ENCODE data around the gene KRT13. TPM values are rescaled to one million over a fixed set of nuclear protein-coding genes. Genes with fewer than 3 reads are reported as not detected.

The KRT13 gene
- total RNA-seq, 1 donor = 0.73 TPM

DNA sequence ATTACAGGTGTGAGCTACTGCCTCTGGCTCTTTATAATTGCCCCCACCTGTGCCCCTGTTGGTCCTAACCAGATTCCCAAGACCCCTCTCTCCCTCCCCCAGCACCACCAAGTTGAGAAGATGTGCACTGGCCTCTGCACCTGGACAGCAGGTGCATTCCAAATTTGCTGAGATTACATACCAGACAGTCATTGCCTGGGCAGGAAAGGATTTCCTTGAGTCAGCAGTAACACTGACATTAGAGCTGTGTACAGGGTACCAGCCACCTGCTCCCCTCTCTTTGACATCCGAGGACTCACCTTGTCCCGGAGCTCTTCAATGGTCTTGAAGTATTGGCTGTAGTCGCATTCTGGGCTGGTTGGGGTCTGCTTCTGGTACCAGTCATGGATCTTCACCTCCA, 12.6 kb upstream of the KRT13 start:
- no peaks in the 10 kb centered on the region for H3K9me3 ChIP-seq (ENCODE audit: low read depth, low read length)

DNA sequence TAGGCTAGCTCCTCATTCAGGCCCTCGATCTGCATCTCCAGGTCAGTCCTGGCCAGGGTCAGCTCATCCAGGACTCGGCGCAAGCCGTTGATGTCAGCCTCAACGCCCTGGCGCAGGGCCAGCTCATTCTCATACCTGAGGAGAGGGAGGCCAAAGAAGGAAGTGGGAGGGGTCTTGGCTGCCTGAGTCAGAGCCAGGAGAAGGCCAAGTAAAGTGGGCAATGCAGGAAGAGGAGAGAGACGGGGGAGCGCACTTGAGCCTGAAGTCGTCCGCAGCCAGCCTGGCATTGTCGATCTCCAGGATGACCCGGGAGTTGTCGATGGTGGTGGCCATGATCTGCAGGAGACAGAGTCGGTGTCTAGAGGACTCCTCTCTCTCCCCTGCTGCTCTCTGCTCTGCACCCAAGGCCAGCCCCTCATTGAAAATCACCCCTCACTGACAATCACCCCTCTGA, 11.4 kb upstream of the KRT13 start:
- Histone ChIP-seq H3K27me3 (ENCODE audit: insufficient read depth, low read length) (no peaks in the 10 kb centered on the region), H3K4me3 (ENCODE audit: low read length) (no peak overlapping the region), H3K4me1 (ENCODE audit: insufficient read depth, low read length) (peaks cover 21% of the 10 kb centered on the region), H3K9me3 (ENCODE audit: low read depth, low read length) (no peaks in the 10 kb centered on the region)

More for the DNA sequence above, 12.6 kb upstream of the KRT13 start:
- H3K4me1 ChIP-seq (ENCODE audit: insufficient read depth, low read length) = peaks cover 11% of the 10 kb centered on the region
- H3K27me3 ChIP-seq (ENCODE audit: insufficient read depth, low read length) = no peaks in the 10 kb centered on the region
- H3K4me3 ChIP-seq (ENCODE audit: low read length) = no peak overlapping the region

DNA sequence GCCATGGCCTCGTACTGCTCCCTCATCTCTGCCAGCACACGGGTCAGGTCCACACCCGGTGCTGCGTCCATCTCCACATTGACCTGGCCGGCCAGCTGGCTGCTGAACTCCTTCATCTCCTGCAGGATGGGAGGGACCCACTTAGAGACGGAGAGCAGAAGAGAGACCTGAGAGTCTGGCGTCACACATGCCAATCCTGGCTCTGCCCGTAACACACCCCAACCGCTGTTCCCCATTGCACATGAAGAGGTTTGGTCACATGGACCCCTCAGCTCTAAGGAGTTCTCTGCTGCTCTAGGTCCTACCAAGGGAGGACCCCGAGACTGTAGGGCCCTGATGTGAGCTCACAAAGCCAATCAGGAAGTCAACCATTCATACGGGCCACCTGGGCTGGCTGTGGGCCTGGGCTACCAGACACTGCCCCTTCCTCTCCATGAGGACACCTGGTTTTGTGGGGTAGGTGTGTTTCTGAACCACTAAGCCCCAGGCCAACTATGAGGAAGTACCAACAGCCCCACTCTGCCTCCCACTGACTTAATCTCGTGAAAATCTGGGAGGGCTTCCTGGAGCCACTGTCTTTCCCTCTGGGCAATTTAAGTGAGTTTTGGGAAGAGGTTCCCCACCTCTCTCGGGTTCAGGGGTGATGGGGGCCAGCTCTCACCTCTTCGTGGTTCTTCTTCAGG, 10.9 kb upstream of the KRT13 start:
- Histone ChIP-seq H3K9me3 (ENCODE audit: low read depth, low read length) (no peaks in the 10 kb centered on the region), H3K27me3 (ENCODE audit: insufficient read depth, low read length) (no peaks in the 10 kb centered on the region), H3K4me1 (ENCODE audit: insufficient read depth, low read length) (peaks cover 16% of the 10 kb centered on the region), H3K4me3 (ENCODE audit: low read length) (no peak overlapping the region)

DNA sequence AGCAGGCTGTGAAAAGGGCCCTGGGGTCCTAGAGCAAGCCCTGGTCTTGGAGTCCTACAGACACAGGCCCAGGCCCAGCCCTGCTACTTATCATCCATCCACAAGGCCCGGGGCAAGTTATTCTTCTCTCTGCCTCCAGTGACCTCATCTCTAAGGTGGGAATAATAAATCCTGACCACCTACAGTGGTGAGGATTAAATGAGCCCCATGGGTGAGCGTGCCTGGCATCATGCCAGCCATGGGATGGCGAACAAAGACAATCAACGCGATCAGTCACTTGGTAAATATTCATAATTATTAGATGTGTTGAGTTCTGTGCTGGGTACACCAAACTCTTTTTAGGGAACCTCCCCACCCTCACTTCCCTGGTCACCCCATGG, 7.7 kb upstream of the KRT13 start:
- H3K9me3 ChIP-seq (ENCODE audit: low read depth, low read length) = no peaks in the 10 kb centered on the region
- no peaks in the 10 kb centered on the region for H3K27me3 ChIP-seq (ENCODE audit: insufficient read depth, low read length)
- peaks cover 16% of the 10 kb centered on the region for H3K4me1 ChIP-seq (ENCODE audit: insufficient read depth, low read length)
- no peak overlapping the region for H3K4me3 ChIP-seq (ENCODE audit: low read length)

DNA sequence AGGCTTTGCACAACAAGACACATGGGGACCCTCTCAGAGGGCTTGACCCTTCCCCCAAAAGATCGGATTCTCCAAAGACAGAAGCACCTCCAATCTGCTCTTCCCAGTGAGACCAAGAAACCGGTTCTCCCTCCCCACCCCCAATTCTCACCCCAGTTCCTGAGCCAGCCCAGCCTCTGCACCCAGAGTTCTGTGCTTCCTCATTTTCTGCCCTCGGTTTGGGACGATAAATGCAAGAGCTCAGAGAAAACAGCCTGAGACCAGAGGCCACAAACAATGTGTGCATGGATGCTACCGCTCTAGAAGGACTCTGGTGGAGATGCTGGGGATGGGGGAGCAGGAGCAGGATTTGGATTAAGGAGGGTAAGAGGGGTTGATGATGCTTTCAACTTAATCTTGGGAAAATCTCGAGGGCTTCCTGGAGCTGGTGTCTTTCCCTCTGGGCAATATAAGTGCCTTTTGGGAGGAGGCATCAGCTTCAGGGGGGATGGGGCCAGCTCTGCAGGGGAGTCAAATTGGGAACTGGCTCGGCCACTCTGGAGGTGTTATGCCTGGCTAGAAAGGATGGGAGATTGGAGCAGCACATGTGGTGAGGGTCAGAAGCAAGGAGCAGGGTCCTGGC, 7.2 kb upstream of the KRT13 start:
- H3K27me3 ChIP-seq (ENCODE audit: insufficient read depth, low read length) = no peaks in the 10 kb centered on the region
- no peak overlapping the region for H3K4me3 ChIP-seq (ENCODE audit: low read length)
- peaks cover 16% of the 10 kb centered on the region for H3K4me1 ChIP-seq (ENCODE audit: insufficient read depth, low read length)
- H3K9me3 ChIP-seq (ENCODE audit: low read depth, low read length) = no peaks in the 10 kb centered on the region

DNA sequence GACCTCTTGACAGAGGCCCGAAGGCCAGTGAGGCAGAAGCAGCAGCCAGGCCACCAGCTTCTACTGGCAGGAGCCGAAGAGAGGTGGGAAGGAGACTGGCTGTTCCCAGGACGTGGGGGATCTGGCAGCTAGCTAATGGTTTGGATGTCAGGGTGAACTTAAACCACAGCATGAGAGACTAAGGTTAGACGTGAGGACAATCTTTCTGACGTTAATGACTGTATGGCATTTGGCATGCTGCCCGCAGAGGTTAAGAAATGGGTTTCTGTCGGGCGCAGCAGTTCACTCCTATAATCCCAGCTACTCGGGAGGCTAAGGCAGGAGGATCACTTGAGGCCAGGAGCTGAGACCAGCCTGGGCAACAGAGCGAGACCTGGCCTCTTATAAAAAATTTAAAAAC, 6.3 kb upstream of the KRT13 start:
- Histone ChIP-seq H3K27me3 (ENCODE audit: insufficient read depth, low read length) (no peaks in the 10 kb centered on the region), H3K9me3 (ENCODE audit: low read depth, low read length) (no peaks in the 10 kb centered on the region), H3K4me1 (ENCODE audit: insufficient read depth, low read length) (peaks cover 16% of the 10 kb centered on the region), H3K4me3 (ENCODE audit: low read length) (no peak overlapping the region)

DNA sequence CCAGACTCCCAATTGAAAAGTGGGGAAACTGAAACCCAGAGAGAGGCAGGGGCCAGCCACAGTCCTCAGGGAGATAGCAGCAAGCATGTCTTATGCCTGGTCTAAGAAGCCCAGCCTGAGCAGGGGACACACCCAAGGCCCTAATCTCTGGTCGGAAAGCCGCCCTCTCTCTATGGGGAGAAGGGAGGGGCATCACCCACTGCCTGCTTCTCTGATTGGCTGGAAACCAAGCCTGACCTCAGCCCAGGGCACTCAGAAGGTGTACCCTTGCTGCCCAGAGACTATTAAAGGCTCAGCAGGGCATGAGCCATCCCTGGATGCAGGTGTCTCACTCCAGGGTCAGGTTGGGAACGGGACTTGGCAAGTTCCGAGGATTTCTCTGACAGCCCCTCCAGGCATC, 5.7 kb upstream of the KRT13 start:
- H3K9me3 ChIP-seq (ENCODE audit: low read depth, low read length) = no peaks in the 10 kb centered on the region
- H3K4me1 ChIP-seq (ENCODE audit: insufficient read depth, low read length) = peaks cover 16% of the 10 kb centered on the region
- H3K27me3 ChIP-seq (ENCODE audit: insufficient read depth, low read length) = no peaks in the 10 kb centered on the region
- H3K4me3 ChIP-seq (ENCODE audit: low read length) = no peak overlapping the region

DNA sequence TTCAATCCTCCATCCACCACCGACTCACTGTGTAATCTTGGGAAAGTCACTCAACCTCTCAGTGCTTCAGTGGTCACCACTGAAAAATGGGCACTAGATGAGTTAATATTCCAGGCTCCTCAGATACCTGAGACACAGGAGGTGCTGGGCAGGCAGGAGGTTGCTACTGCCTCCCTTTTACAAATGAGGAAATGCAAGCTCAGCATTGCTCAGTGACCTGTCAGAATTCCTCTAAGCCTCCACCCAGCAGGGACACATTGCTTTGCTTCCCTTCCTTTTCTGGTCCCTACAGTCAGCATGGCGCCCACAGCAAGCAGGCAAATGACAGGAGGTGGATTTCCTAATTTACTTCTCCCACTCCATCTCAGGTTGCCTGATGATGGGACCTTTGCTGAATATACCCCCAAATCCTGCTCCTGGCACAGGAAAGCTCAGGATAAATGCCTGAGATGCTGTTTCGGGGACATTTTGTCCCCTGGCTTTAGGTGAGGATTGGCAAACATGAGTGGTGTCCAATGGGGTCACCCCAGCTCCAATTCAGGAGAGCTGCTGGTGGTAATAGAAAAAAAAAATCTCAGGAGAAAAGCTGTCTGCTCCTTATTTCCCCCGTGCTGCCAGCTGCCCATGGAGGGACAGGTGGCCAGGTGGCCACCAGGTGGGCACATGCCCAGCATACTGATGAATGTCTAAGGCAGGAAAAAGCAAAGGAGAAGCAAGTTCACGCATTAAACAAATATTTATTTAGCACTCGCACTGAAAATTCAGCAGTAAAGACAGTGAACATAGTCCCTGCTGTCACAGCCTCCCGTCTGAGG, 5.0 kb upstream of the KRT13 start:
- Histone ChIP-seq H3K4me1 (ENCODE audit: insufficient read depth, low read length) (peaks cover 16% of the 10 kb centered on the region), H3K9me3 (ENCODE audit: low read depth, low read length) (no peaks in the 10 kb centered on the region), H3K4me3 (ENCODE audit: low read length) (no peak overlapping the region), H3K27me3 (ENCODE audit: insufficient read depth, low read length) (no peaks in the 10 kb centered on the region)

DNA sequence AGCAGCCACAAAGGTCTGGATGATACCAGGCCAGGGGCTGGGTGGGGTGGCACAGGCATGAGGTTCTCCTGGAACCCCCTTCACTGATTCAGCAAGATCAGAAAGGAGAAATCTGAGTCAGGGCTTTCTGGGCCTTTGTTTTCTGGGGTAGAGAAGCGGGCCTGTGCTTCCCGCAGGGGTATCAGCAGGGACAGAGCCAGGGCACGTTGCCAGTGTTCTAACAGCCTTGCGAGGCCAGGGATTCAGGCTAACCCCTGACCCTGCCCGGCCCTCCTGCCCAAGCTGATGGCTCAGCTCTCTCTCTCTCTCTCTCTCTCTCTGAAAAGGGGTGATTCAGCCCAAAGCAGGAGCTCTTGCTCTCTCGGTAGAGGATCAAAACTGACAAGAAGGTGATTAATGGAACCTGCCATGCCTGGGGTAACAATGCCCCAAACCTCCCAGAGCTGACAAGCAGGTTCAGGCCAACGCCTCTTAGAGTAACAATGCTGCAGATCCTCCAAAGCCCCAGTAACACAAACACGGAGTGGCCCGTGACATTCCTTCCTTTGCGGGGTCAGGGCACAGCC, 2.0 kb upstream of the KRT13 start:
- no peaks in the 10 kb centered on the region for H3K27me3 ChIP-seq (ENCODE audit: insufficient read depth, low read length)
- no peak overlapping the region for H3K4me3 ChIP-seq (ENCODE audit: low read length)
- H3K4me1 ChIP-seq (ENCODE audit: insufficient read depth, low read length) = peaks cover 4% of the 10 kb centered on the region
- no peaks in the 10 kb centered on the region for H3K9me3 ChIP-seq (ENCODE audit: low read depth, low read length)

DNA sequence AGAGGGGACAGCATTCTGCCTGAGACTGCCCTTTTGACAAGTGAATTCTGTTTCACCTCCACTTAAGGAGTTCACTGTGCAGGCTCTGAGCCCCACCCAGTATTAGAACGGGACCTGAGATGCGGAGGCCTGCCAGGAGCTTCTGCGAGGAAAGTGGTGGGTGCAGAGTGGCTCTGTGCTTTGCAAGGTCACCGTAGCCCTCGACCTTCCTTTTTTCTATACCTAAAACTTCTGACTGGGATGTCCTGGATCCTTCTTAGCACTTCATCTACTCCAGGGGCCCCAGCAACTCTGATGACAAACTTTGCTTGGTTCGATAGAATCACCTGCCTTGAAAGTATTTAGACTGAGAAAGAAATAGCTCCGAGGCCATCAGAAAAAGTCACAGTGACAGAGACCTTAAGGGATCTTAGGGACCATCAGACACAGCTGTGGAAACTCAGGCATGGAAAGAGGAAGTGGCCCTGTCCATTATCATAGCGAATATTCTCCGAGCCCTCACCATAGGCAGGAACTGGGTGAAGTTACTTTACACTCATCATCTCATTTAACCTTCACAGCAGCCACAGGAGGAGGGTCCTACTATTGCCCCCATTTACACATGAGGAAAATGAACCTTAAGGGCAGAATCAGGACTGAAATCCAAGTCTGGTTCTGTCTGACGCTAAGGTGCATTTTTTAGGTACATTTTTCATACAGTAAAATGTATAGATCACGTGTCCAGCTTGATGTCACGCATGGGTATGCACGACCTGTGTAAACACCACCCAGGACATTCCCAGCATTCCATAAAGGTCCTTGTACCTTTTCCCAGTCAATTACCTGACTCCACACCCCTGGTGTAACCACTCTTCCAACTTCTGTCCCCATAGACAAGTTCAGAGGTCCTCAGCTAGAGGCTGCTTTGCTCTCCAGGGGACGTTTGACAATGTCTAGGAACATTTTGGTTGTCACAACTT, 676 bp upstream of the KRT13 start:
- H3K9me3 ChIP-seq (ENCODE audit: low read depth, low read length) = no peaks in the 10 kb centered on the region
- H3K4me1 ChIP-seq (ENCODE audit: insufficient read depth, low read length) = no peaks in the 10 kb centered on the region
- no peaks in the 10 kb centered on the region for H3K27me3 ChIP-seq (ENCODE audit: insufficient read depth, low read length)
- no peak overlapping the region for H3K4me3 ChIP-seq (ENCODE audit: low read length)

DNA sequence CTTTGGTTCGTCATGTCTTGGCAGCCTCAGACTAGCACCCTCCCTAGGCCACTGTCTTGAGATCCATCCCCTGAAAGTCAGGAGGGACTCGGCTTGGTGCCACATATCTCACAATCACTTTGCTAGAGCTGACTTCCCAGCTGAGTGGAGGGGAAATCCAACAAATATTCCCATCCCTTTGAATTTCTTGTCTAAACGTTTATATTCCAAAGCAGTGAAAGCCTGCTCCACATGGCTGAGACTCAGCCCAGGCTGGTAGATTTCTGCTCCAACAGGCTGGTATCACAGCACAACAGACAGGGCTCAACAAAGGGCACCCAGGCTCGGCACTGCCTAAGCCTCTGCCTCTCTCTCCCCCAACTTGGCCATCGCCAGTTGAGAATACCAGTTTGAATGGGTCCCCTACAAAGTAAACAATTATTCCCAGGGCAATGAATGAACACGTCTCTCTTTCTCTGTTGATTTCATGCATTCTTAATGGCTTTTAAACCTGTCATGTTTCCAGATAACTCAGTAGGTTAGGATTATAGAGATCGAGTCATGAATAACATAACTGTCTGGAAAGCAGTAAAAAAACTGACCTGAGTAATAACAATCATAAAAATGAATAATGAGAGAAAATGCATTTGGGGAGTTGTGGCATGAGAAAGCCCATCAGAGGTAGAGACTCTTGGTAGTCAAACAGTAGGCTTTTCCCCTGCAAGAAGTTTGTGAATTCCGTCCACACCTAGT, 1.0 kb downstream of the KRT13 start:
- Histone ChIP-seq H3K4me1 (ENCODE audit: insufficient read depth, low read length) (peaks cover 14% of the 10 kb centered on the region), H3K27me3 (ENCODE audit: insufficient read depth, low read length) (no peaks in the 10 kb centered on the region), H3K9me3 (ENCODE audit: low read depth, low read length) (no peaks in the 10 kb centered on the region), H3K4me3 (ENCODE audit: low read length) (no peak overlapping the region)

DNA sequence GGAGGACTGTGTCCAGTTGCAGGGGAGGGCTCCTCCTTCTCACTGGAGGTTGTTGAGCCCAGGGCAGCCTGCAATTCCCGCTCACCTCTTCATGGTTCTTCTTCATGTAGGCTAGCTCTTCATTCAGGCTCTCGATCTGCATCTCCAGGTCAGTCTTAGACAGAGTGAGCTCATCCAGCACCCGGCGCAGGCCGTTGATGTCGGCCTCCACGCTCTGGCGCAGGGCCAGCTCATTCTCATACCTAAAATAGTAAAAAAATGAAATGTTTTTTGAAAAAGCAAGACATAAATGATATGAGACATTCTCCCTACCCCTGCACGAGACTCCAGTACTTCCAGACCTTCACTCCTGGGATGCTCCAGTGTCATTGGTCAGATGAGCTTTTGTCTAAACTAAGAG, 2.2 kb downstream of the KRT13 start:
- Histone ChIP-seq H3K4me3 (ENCODE audit: low read length) (no peak overlapping the region), H3K27me3 (ENCODE audit: insufficient read depth, low read length) (no peaks in the 10 kb centered on the region), H3K9me3 (ENCODE audit: low read depth, low read length) (no peaks in the 10 kb centered on the region), H3K4me1 (ENCODE audit: insufficient read depth, low read length) (peaks cover 26% of the 10 kb centered on the region)

DNA sequence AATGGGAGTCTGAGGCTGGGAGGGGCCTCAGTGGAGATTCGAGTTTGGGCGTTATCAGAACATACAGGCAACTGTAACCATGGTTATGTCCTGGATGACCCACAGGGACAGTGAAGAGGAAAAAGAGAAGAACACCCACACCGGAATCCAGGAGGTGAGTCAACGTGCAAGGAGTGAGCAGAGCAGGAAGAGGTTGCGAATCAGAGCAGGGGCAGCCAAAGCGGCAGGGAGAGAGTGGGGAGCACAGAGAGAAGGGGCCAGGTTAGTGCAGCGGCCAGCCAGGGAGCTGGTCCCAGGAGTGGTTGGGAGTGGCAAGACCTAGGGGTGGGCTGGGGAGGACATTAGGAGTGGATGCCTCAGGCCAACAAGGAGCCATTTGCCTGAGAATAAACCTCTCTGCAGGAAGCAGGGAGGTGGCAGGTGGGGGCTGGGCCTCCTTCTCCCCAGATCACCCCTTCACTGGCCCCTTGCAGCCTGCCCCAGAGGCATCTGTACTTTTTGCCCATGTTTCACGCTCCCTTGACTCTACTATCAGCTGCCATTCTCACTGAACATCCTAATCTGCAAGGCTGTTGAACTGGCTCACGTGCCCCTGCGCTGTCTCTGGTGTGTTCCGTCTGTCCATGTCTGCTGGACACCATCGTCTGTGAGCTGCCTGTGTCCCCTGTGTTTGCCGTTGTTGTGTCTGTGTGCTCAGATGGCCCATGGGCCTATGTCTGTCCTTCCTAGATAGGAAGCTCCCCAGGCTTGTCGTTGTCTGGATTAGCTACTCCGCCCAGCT, 5.1 kb downstream of the KRT13 start:
- Histone ChIP-seq H3K4me1 (ENCODE audit: insufficient read depth, low read length) (peaks cover 45% of the 10 kb centered on the region), H3K4me3 (ENCODE audit: low read length) (no peak overlapping the region), H3K27me3 (ENCODE audit: insufficient read depth, low read length) (no peaks in the 10 kb centered on the region), H3K9me3 (ENCODE audit: low read depth, low read length) (no peaks in the 10 kb centered on the region)
